K562 (cell line): Measurements from ENCODE around the gene SPDEF. TPM values are rescaled to one million over a fixed set of nuclear protein-coding genes. Genes with fewer than 3 reads are reported as not detected.

Experiments
- ATAC-seq: fragments of 200-7000 bp; cut with Tn5 transposase; 3 replicates; pipeline ENCODE4 v1.9.1; 2020; ENCODE audit warnings: moderate library complexity
- BruUV-seq: library from RNA; stranded (reverse); fragments of 400-500 nt; replicated peaks from 2 replicates; lab custom pipeline; 2021; lab: Mats Ljungman, UMichigan
- CTCF ChIA-PET: fragments of 300-600 bp; formaldehyde crosslinking; extraction: SDS; loops from one replicate; lab custom pipeline; 2021; ENCODE audit warnings: low intra/inter-chr PET ratio; lab: Yijun Ruan, JAX
- POLR2A ChIA-PET: fragments of 300-600, 350-650 bp; sonication (Branson Sonifier 250); formaldehyde crosslinking; extraction: SDS; loops from one replicate; lab custom pipeline; 2021; ENCODE audit warnings: antibody characterized with exemption, inconsistent platforms; lab: Yijun Ruan, JAX
- DNase-seq, 4 experiments: peaks; one replicate each; pipeline versions ENCODE4 v3.0.0 to v3.0.0-alpha.2; 2011 to 2018; ENCODE audit warnings: low spot score in 3 of 4, mixed read lengths in 3 of 4; ENCODE audit errors: extremely low read depth in 1 of 4
- FAIRE-seq: peaks from 2 replicates; lab custom pipeline; 2011; peaks lifted over from hg19 to GRCh38; lab: Jason Lieb, UNC
- H2AFZ ChIP-seq: 2 replicates; pipeline ENCODE4 v1.6.0; 2011; ENCODE audit warnings: low read depth, low read length, control low read depth, inconsistent platforms
- H3K27ac ChIP-seq: fragments of 200-600 bp; 3 replicates; pipeline ENCODE4 v1.8.0; 2011; ENCODE audit warnings: low read depth, mild to moderate bottlenecking, control low read depth, inconsistent platforms, low read length, moderate library complexity, mixed read lengths; ENCODE audit errors: extremely low read depth
- H3K27me3 ChIP-seq, 2 experiments: fragments of 300-600 bp in 1 of 2; 2 replicates in 1 of 2; 3 replicates in 1 of 2; pipeline versions ENCODE4 v1.6.0 to v1.8.0; 2011; ENCODE audit warnings: inconsistent platforms in 2 of 2, low read length in 2 of 2, mild to moderate bottlenecking in 1 of 2, mixed read lengths in 1 of 2, moderate library complexity in 1 of 2; ENCODE audit not compliant: control insufficient read depth in 2 of 2, insufficient read depth in 2 of 2
- H3K36me3 ChIP-seq: fragments of 300-600 bp; 3 replicates; pipeline ENCODE4 v1.8.0; 2011; ENCODE audit warnings: mild to moderate bottlenecking, low read length, inconsistent platforms; ENCODE audit not compliant: control insufficient read depth, insufficient read depth
- H3K4me1 ChIP-seq, 2 experiments: fragments of 200-600 bp in 1 of 2; replicated peaks in 1 of 2; 2 replicates in 1 of 2; 3 replicates in 1 of 2; pipeline versions ENCODE4 v1.5.1 to v1.8.0; 2011; ENCODE audit warnings: inconsistent platforms in 2 of 2, low read length in 2 of 2, mild to moderate bottlenecking in 1 of 2, mixed read lengths in 1 of 2, moderate library complexity in 1 of 2; ENCODE audit not compliant: control insufficient read depth in 2 of 2, insufficient read depth in 2 of 2
- H3K4me2 ChIP-seq: 2 replicates; pipeline ENCODE4 v1.6.1; 2011; ENCODE audit warnings: low read length, control low read depth, inconsistent platforms, mixed read lengths; ENCODE audit not compliant: insufficient read depth
- H3K4me3 ChIP-seq: fragments of 200-600 bp; sonication (generic), shearing (Covaris generic); 2 replicates; pipeline ENCODE4 v1.5.1; 2016; ENCODE audit warnings: control low read depth, inconsistent platforms
- H3K79me2 ChIP-seq: fragments of 200-600 bp; 3 replicates; pipeline ENCODE4 v1.8.0; 2011; ENCODE audit warnings: low read length, inconsistent platforms; ENCODE audit not compliant: control insufficient read depth, insufficient read depth
- H3K9ac ChIP-seq, 2 experiments: 2 replicates each; pipeline versions ENCODE4 v1.6.0 to v1.6.1; 2011; ENCODE audit warnings: low read depth in 2 of 2, low read length in 2 of 2, control low read depth in 1 of 2, inconsistent platforms in 1 of 2, mild to moderate bottlenecking in 1 of 2, mixed read lengths in 1 of 2; ENCODE audit not compliant: insufficient read depth in 1 of 2
- H3K9me1 ChIP-seq: one replicate; pipeline ENCODE4 v1.6.0; 2011; ENCODE audit warnings: inconsistent platforms, mild to moderate bottlenecking, low read length, moderate library complexity; ENCODE audit not compliant: control insufficient read depth, insufficient read depth
- H3K9me3 ChIP-seq: replicated peaks from 2 replicates; pipeline ENCODE4 v1.5.1; 2011; ENCODE audit warnings: low read depth, low read length, inconsistent platforms; ENCODE audit not compliant: control insufficient read depth, insufficient read depth
- H4K20me1 ChIP-seq: replicated peaks from 2 replicates; pipeline ENCODE4 v1.6.1; 2011; ENCODE audit warnings: low read length, inconsistent platforms, mixed read lengths; ENCODE audit not compliant: control insufficient read depth, insufficient read depth
- CBFA2T3 ChIP-seq: fragments of 450-650 bp; IDR thresholded peaks from 2 replicates; pipeline ENCODE4 v1.6.1; 2017
- CGGBP1 ChIP-seq: fragments of 250-450 bp; sonication (Bioruptor Pico); IDR thresholded peaks from 2 replicates; pipeline ENCODE4 v1.9.0; 2021; ENCODE audit warnings: mild to moderate bottlenecking
- COPS2 ChIP-seq: fragments of 450-650 bp; conservative IDR thresholded peaks from 2 replicates; pipeline ENCODE4 v1.6.1; 2016; ENCODE audit warnings: mild to moderate bottlenecking, moderate library complexity
- CREB3L1 ChIP-seq: fragments of 450-650 bp; IDR thresholded peaks from 2 replicates; pipeline ENCODE4 v1.6.1; 2014; ENCODE audit warnings: low read depth, mild to moderate bottlenecking, moderate library complexity, borderline replicate concordance
- HDAC8 ChIP-seq: fragments of 450-650 bp; IDR thresholded peaks from 2 replicates; pipeline ENCODE4 v1.6.1; 2016; ENCODE audit warnings: mild to moderate bottlenecking, missing genetic modification characterization, moderate library complexity, missing compliant biosample characterization
- HNRNPL ChIP-seq: fragments of 200-400 bp; formaldehyde crosslinking; IDR thresholded peaks from 2 replicates; pipeline ENCODE4 v1.6.1; 2017; ENCODE audit warnings: low read depth, mild to moderate bottlenecking, low read length
- POLR2B ChIP-seq: fragments of 450-650 bp; IDR thresholded peaks from 2 replicates; pipeline ENCODE4 v1.6.1; 2018; ENCODE audit warnings: low read depth; ENCODE audit not compliant: partially characterized antibody
- TRIM25 ChIP-seq: fragments of 450-650 bp; IDR thresholded peaks from 2 replicates; pipeline ENCODE4 v1.7.0; 2016; ENCODE audit warnings: borderline replicate concordance
- ZBTB26 ChIP-seq: fragments of 450-650 bp; formaldehyde crosslinking; IDR thresholded peaks from 2 replicates; pipeline ENCODE4 v1.4.0; 2022; ENCODE audit warnings: missing genetic modification characterization
- ZKSCAN3 ChIP-seq: fragments of 250-450 bp; sonication (Bioruptor Pico); IDR thresholded peaks from 2 replicates; pipeline ENCODE4 v1.4.0; 2020
- ZNF212 ChIP-seq: fragments of 450-650 bp; formaldehyde crosslinking; IDR thresholded peaks from 2 replicates; pipeline ENCODE4 v1.4.0; 2020; ENCODE audit warnings: mild to moderate bottlenecking
- ZNF217 ChIP-seq: sonication (generic); formaldehyde crosslinking; IDR thresholded peaks from 2 replicates; pipeline ENCODE4 v1.8.0; 2022; ENCODE audit warnings: mild to moderate bottlenecking, missing genetic modification reagents
- ZNF586 ChIP-seq: fragments of 450-650 bp; formaldehyde crosslinking; conservative IDR thresholded peaks from 2 replicates; pipeline ENCODE4 v1.4.0; 2020; ENCODE audit warnings: mild to moderate bottlenecking, moderate library complexity
- ZNF764 ChIP-seq: fragments of 250-450 bp; sonication (Bioruptor Pico); IDR thresholded peaks from 2 replicates; pipeline ENCODE4 v1.4.0; 2020; ENCODE audit warnings: low read depth, mild to moderate bottlenecking, moderate library complexity
- WGBS: fragments of 100-300 bp; shearing (Covaris generic); methylation state at CpG from one replicate; pipeline ENCODE4 v1.1.6; 2016; ENCODE audit warnings: low coverage, mixed read lengths; ENCODE audit not compliant: insufficient coverage; ENCODE audit errors: missing lambda C conversion rate; 5-methylcytosine and 5-hydroxymethylcytosine counted together
- in situ Hi-C: fragments of 300-500 bp; cut with MboI; formaldehyde crosslinking; loops from 4 replicates; pipeline ENCODE4 v1.15.0; 2018; ENCODE audit warnings: inconsistent platforms, mixed read lengths
- intact Hi-C: fragments of 100-400 bp; cut with micrococcal nuclease; formaldehyde crosslinking; loops from 2 replicates; pipeline ENCODE4 v1.14.2; 2022
- polyA plus RNA-seq, 8 experiments: library from polyadenylated mRNA; depleted of rRNA in 4 of 8; stranded (reverse) in 5 of 8; unstranded in 3 of 8; fragments of >200 nt; fragmentation: Nextera tagmentation in 2 of 8; fragmentation: Illumina TruSeq in 1 of 8; extraction: Ambion mirVana in 2 of 8; extraction: Trizol in 1 of 8; gene quantifications; 2 replicates each; pipeline versions ENCODE4 v1.2.1 to v1.2.3, GENCODE V29; 2011 to 2014; ENCODE audit warnings: inconsistent platforms in 1 of 8, missing spikeins in 1 of 8
- total RNA-seq, 7 experiments: library from RNA; depleted of rRNA in 6 of 7; stranded (reverse); fragments of >200 nt in 6 of 7; fragmentation: Illumina TruSeq in 2 of 7; extraction: Trizol in 2 of 7; gene quantifications; 2 replicates each; pipeline versions ENCODE4 v1.2.1 to v1.2.3, GENCODE V29; 2011 to 2021; ENCODE audit warnings: low replicate concordance in 1 of 7

The SPDEF gene
- total and polyA plus RNA-seq, 9 of the 15 experiments (the other 6 are each of a cell fraction or from before 2014, with no cell fraction given): 0.04 to 0.12 (median 0.11) TPM; not detected in 5

GRCh38 chr6:34555328-34555727, 801 bp downstream of the SPDEF start:
- Histone ChIP-seq H4K20me1 (no peaks in the 10 kb centered on the region), H3K79me2 (no peaks in the 10 kb centered on the region), H3K36me3 (no peaks in the 10 kb centered on the region), H3K9me1 (no peaks in the 10 kb centered on the region), H3K27me3 (no peaks in the 10 kb centered on the region), H3K9me3 (peaks cover 8% of the 10 kb centered on the region), H3K27ac (no peak overlapping the region), H3K9ac (peak overlapping the region in 1 of 2 experiments; percentile 63; a peak in 1 of 4 replicates), H2AFZ (no peak overlapping the region), H3K4me3 (no peak overlapping the region), H3K4me1 (peaks cover 27 to 77% of the 10 kb centered on the region in 2 experiments; a peak in 4 of 5 replicates), H3K4me2 (no peak overlapping the region)
- FAIRE-seq (no peak), ATAC-seq (no peak), DNase-seq (no peak)
- no TSS peak for BruUV-seq
- ChIA-PET CTCF (no interaction called here), POLR2A (interaction anchor here (2.8 kb wide), 1 partner anchor 10 kb away, joined by 15 read pairs; no protein-coding TSS in a partner anchor)
- TF ChIP-seq ZNF212 (CRISPR knock-in tag): no peak
- no peak for TF ChIP-seq ZKSCAN3 (CRISPR knock-in tag)
- TF ChIP-seq CGGBP1 (CRISPR knock-in tag): no peak
- TF ChIP-seq HDAC8: no peak
- TF ChIP-seq CBFA2T3: no peak
- TF ChIP-seq POLR2B: no peak
- TF ChIP-seq CREB3L1: no peak
- TF ChIP-seq HNRNPL: no peak
- no peak for TF ChIP-seq ZNF764 (CRISPR knock-in tag)
- no peak for TF ChIP-seq TRIM25
- no peak for TF ChIP-seq COPS2
- TF ChIP-seq ZNF217 (CRISPR knock-in tag): no peak
- TF ChIP-seq ZBTB26 (CRISPR knock-in tag): no peak
- no peak for TF ChIP-seq ZNF586 (CRISPR knock-in tag)
- intact Hi-C loops: no loop called here
- in situ Hi-C loops: no loop called here
- 80% methylated on average over 8 of the region's 8 CpGs for WGBS
